Peyer's patch (tissue), 4 donors: ENCODE results near the gene HMX2. TPM values are rescaled to one million over a fixed set of nuclear protein-coding genes. Genes with fewer than 3 reads are reported as not detected.

Experiments
- DNase-seq, 3 donors: peaks; one replicate each; pipeline ENCODE4 v3.0.0-alpha.2; 2017 to 2019
- H3K27ac ChIP-seq, 4 donors: fragments of 200-600 bp; sonication (generic); one replicate each; pipeline ENCODE4 v1.5.1; 2016 to 2019
- H3K27me3 ChIP-seq, 2 donors: fragments of 200-600 bp; sonication (generic); one replicate each; pipeline ENCODE4 v1.5.1; 2019
- H3K36me3 ChIP-seq, 3 donors: fragments of 200-600 bp; sonication (generic); one replicate each; pipeline ENCODE4 v1.5.1; 2016 to 2019
- H3K4me1 ChIP-seq, 4 donors: fragments of 200-600 bp; sonication (generic); one replicate each; pipeline ENCODE4 v1.5.1; 2016 to 2019
- H3K4me3 ChIP-seq, 4 donors: fragments of 200-600 bp; sonication (generic); 1 replicate in 3 of 4; 2 replicates in 1 of 4; pipeline ENCODE4 v1.5.1; 2016 to 2019; ENCODE audit warnings: mild to moderate bottlenecking in 1 of 4
- H3K9me3 ChIP-seq, 4 donors: fragments of 200-600 bp; sonication (generic); one replicate each; pipeline ENCODE4 v1.5.1; 2016 to 2019; ENCODE audit warnings: mild to moderate bottlenecking in 1 of 4
- CTCF ChIP-seq, 6 experiments: fragments of 450-650 bp in 4 of 6; fragments of 200-600 bp in 2 of 6; sonication (generic) in 1 of 6; IDR thresholded peaks; one replicate each; pipeline ENCODE4 v1.5.1; 2017 to 2019; ENCODE audit warnings: antibody characterized with exemption in 6 of 6, mild to moderate bottlenecking in 3 of 6, moderate library complexity in 1 of 6
- POLR2A ChIP-seq, 2 donors: fragments of 450-650 bp; IDR thresholded peaks; one replicate each; pipeline ENCODE4 v1.5.1; 2017; ENCODE audit warnings: antibody characterized with exemption in 2 of 2, mild to moderate bottlenecking in 2 of 2, moderate library complexity in 2 of 2
- total RNA-seq, 4 donors: library from RNA; depleted of rRNA; stranded (reverse); fragments of >200 nt; gene quantifications; one replicate each; pipeline ENCODE4 v1.1.0, GENCODE V29; 2016

Gene HMX2
- total RNA-seq, 4 donors from 2014 or later, result 1.0 TPM; not detected in 3

DNA sequence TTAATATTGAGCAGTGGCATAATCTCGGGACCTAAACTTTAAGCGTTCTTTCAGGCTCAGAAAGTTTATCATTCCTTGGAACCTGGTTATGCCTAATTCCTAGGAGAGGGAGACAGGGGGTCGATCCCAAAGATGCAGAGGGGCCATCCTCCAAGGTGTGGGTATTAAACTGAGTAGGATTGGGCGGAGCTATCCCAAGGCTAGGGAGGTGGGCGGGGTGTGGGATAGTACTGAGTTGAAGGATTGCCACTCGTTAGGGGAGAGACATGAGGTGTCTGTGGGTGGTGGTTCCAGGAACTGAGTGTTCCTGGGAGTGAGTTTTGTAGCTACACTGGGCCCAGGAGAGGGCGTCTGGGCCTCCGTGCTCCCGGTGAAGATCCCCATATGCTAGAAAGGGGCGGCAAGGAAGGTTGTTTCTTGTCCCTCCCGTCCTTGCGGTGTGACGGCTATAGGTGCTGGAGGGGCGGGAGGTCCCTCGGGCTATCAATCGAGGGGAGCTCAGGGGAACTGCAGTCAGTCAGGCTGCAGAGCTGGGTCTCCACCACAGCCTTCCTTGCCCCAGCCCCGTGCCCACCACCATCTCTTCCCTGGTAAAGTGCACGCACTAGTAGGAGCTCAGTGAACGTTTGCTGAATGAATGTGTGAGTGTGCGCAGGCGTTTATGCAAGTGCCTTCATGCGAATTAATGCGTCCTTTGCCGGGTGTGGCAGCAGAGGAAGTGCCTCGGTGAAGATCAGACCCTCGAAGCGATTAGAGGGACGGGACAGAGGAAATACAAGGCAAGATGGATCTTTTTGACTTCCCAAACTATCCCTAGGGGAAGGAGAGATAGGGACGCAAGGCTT is 3.0 kb upstream of the HMX2 start:
- Histone ChIP-seq H3K4me3 (no peak overlapping the region), H3K27me3 (peaks cover 0 to 81% of the 10 kb centered on the region in 2 donors), H3K36me3 (no peaks in the 10 kb centered on the region), H3K4me1 (peaks cover 0 to 34% (median 15%) of the 10 kb centered on the region in 4 donors), H3K9me3 (peaks cover 0 to 3% (median 0%) of the 10 kb centered on the region in 4 donors), H3K27ac (no peak overlapping the region)
- TF ChIP-seq CTCF (IDR thresholded peaks at IDR 0.05), result no peak
- TF ChIP-seq POLR2A (IDR thresholded peaks at IDR 0.05), result no peak
- no peak for DNase-seq

GRCh38 chr10:123145542-123146012 is 2.4 kb upstream of the HMX2 start:
- no peak for DNase-seq
- Histone ChIP-seq H3K4me1 (peaks cover 0 to 40% (median 19%) of the 10 kb centered on the region in 4 donors), H3K9me3 (peaks cover 0 to 3% (median 0%) of the 10 kb centered on the region in 4 donors), H3K4me3 (no peak overlapping the region), H3K36me3 (no peaks in the 10 kb centered on the region), H3K27me3 (peaks cover 0 to 78% of the 10 kb centered on the region in 2 donors), H3K27ac (no peak overlapping the region)
- TF ChIP-seq CTCF (IDR thresholded peaks at IDR 0.05) (no peak), POLR2A (IDR thresholded peaks at IDR 0.05) (no peak)

- Histone ChIP-seq H3K27ac (no peak overlapping the region), H3K4me3 (no peak overlapping the region), H3K9me3 (peaks cover 0 to 3% (median 0%) of the 10 kb centered on the region in 4 donors), H3K36me3 (no peaks in the 10 kb centered on the region), H3K27me3 (peaks cover 0 to 77% of the 10 kb centered on the region in 2 donors), H3K4me1 (peaks cover 0 to 47% (median 26%) of the 10 kb centered on the region in 4 donors)
- no peak for DNase-seq
- TF ChIP-seq CTCF (IDR thresholded peaks at IDR 0.05) (no peak), POLR2A (IDR thresholded peaks at IDR 0.05) (no peak)
Observed at GRCh38 chr10:123146013-123146893, 1.7 kb upstream of the HMX2 start.

- no peak overlapping the region for H3K27ac ChIP-seq
- DNase-seq, result no peak
- H3K4me3 ChIP-seq, result no peak overlapping the region
- peaks cover 0 to 72% of the 10 kb centered on the region in 2 donors for H3K27me3 ChIP-seq
- no peak for TF ChIP-seq POLR2A (IDR thresholded peaks at IDR 0.05)
- no peak for TF ChIP-seq CTCF (IDR thresholded peaks at IDR 0.05)
- H3K9me3 ChIP-seq, result peaks cover 0 to 3% (median 0%) of the 10 kb centered on the region in 4 donors
- H3K36me3 ChIP-seq, result no peaks in the 10 kb centered on the region
- peaks cover 0 to 49% (median 27%) of the 10 kb centered on the region in 4 donors for H3K4me1 ChIP-seq
Observed at GRCh38 chr10:123146894-123147634, 872 bp upstream of the HMX2 start.
